ENCODE measurements around the gene SYTL2.

The SYTL2 gene

DNA sequence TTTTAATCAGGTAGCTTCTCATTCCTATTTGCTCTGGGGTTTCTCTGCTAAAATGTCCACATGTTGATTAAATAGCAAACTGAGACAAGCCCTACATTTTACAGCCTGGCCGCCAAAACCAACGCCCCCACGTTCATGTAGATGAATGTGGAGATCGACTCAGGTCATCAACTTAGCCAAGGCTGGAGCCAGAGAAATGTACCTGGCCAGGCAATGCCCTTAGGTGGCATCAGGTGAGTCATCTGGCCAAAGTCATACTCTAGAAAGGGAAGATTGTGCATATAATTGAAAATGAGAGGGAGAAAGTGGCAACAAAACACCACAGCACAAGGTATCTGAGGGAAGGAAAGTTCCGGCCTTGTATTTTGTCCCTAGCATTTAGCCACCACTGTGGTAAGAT lies 87.9 kb downstream of the SYTL2 start:
- DNase-seq, result no peak

DNA sequence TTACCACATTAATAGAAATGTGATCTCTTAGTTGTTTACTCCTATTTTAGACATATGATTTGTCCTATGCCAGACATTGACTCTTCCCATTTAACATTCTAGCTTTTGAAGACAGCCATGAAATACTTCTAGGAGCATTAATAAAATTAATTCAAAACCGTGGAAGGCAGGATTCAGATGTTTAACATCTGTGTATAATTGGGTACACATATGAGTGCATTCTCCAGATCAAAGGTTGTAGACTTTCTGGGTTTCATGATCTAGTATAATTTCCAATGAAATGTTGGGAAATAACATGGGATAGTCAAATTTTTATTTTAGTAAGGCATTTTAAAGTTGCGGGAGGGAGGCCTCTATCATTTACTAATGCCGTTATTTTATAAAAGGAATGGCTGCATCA lies 89.8 kb downstream of the SYTL2 start:
- DNase-seq, result no peak

DNA sequence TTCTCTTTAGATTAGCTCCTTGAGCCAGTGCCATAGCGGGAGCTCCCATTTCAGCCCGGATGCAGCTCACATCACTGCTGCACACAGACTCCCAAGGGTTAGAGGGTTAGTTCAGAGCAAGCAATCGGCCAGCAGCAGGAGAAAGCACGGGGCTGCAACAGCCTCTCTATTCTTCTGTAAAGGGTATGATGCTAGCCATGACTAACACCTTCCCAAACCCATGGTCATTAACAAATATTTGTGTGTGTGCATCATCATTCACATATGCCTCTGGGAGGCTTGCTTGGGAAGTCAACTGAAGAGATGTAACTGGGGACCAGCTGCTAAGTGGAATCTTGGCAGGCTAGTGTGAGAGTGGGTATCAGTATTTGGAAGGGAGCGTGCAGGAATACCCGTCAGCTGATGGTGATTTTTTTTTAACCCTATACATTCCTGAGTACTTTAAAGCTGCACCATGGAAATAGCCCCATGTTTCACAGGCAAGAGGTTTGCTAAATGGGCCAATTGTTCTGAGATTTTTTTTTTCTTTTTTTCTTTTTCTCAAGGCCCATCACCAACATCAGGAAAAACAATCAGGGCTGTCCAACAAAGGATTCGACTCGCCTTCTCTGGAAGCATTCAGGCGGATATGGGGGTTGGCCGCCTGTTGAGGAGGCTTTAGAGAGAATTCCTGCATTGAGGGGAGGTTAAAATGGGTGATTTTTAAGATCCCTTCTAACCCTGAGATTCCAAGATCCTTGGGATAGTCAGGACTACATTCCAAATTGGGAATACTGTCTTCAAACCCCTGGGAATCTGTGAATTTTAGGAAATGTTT lies 91.7 kb downstream of the SYTL2 start:
- no peak for DNase-seq

DNA sequence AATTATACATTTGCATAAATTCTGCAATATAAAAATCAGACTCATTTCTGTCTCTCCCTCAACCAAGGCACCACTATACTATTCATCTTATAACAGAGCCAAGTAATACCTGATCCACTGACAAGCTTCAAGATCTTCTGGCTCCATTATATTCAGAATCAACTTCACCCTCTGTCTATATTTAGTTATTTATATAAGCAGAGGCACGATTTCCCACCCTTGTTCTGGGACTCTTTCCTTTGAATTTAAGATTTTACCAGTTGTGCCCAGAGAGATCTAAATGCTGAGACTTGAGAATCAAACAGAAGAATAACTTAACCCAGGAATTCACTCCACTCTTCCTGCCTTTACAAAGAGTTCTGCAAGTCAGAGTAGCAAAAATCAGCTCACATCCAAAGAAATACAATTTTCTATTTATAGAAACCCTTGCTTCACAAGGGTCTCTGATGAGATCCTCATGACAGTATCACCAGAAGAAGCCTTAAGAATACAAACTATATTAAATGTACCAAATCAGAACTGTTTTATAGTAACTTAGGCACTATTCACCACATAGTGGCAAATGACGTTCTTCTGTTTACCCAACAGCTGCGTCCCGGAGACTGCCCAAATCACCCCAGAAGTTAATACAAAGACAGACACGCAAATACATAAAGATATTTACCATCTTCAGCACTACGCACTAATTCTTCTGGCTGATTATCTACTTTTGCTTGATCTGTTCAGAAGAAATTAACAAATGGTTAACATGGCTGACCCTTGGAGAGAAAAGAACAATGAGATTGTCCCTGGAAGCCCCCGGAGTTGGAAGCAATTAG lies 92.6 kb downstream of the SYTL2 start:
- no peak for DNase-seq

- no peak for DNase-seq
Observed at GRCh38 chr11:85717429-85717828, 93.5 kb downstream of the SYTL2 start.

DNA sequence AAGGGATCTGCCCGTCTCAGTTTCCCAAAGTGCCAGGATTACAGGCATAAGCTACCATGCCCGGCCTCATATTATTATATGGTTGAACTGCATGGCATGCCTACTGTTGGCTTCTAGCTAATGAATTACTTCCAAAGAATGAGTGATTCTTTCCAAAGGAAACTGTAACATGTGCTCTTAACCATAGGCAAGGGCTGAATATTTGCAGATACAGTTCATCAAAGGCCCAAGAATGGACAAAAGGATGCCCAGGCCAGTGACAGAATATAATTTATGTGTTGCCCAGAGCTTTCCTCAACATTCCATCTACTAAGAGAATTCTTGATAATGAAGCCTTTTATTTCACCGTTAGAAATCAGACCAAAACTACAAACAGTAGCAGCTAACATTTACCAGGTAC lies 98.0 kb downstream of the SYTL2 start:
- DNase-seq, result no peak

DNA sequence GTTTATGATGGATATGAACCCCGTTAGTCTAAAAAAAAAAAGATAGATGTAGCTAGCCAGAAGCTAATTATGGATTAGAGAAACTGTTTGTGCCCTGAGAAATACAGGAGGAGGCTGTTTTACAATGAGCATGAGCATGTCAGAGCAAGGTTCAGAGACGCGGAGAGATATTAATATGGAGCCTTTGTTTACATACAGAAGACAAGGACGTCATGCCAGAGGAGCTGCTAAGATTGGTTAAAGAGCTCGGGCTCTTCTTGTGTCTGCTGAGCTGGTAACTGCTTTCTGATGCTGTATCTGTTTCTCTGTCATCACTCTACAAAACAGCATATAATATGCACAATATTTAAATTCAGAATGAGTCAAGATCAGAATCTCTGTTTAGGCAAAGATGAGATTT lies 100.0 kb downstream of the SYTL2 start:
- no peak for DNase-seq

- DNase-seq, result no peak
Observed at GRCh38 chr11:85709941-85710702, 100.8 kb downstream of the SYTL2 start.

DNA sequence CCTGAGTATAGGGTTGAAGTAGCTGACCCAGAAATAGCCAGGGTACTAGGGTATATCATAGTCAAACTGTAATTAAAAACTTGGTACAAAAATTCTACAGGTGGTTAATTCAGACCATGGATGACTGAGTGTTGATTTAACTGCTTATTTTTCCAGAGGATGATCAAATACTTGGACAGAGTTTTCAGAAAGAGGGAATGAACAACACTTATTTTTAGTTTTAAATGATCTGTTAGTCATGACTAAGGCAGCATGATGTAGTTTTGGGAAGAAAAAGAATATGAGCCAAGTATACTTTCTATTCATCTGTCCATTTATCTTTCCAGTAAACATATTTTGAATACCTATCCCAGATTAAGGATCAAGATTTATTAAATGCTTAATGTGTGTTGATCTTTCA lies 105.1 kb downstream of the SYTL2 start:
- no peak for DNase-seq

GRCh38 chr11:85704967-85705366 lies 106.0 kb downstream of the SYTL2 start:
- DNase-seq, result no peak

DNA sequence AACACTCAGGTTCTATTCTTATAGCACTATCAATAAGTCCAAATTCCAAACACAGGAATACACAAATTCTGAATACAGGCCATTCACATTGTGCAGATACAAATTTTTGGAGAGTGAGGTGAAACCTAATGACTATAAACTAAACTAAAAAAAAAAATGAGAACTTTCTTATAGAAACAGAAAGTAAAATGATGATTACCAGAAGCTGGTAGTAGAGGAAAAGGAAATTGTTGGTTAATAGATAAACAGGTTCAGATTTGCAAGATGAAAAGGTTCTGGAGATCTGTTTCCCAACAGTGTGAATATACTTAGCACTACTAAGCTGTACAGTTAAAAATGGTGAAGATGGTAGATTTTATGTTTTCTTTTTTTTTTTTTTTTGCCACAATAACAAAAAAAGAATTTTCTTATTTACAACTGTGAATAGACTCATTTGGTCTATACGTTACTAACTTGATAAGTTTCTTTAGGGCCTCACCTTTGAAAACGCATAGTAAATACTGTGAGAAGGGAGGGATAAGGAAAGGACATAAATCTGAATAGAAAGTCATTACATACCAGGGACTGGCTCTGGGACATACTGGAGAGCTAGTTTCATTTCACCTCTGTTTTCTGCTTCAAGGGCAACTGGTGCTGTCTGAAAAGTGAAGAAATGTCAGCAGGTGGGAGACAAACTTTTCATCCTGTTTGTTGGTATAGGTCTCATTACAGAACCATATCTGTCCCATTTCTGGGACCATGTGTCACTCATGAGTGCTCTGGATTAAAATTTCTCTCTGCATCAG lies 110.8 kb downstream of the SYTL2 start:
- DNase-seq, result no peak

GRCh38 chr11:85698195-85698594 lies 112.7 kb downstream of the SYTL2 start:
- DNase-seq, result no peak

DNA sequence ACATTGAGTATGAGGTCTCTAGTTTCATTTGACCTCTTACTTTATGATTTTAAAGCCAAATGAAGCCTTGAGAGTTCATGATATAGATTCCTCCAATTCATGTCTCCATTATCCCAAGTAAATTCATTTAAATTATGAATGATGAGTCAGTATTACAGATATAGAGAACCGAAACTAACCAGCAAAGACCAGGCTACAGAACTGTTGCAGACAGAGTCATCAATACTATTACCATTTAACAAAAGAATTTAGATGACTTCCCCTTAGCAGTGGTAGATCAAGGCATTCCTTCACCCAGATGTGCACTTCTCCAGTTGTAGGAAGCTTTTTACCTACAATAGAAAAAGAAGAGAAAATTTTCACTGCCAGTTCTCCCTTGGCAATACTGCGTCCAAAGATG lies 113.2 kb downstream of the SYTL2 start:
- DNase-seq, result no peak

DNA sequence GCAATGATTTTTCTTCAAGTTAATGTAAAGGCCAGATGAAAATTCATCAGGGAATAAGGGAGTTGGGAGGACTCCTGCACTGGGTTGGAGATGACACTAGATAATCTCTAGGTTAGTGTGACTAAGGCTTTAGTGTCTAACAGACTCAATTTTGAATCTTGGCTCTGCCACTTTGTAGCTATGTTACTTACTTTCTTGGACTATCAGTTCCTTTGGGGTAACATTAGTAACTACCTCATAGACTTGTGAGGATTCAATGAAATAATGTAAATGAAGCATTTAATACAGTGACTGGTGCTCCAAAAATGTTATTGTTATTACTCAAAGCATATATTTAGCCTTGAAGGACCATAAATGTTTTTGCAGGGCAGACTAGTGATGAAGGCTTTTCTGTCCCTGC lies 115.4 kb downstream of the SYTL2 start:
- no peak for DNase-seq

GRCh38 chr11:85694385-85694980 lies 116.5 kb downstream of the SYTL2 start:
- peak; percentile 33 to 59 for DNase-seq

GRCh38 chr11:85685820-85686459 lies 125.0 kb downstream of the SYTL2 start, which contains the start of gene CCDC89:
CCDC89 (minus strand) TSS chr11:85686195; CDS start chr11:85686130, 65 bp downstream.
- no peak for DNase-seq

DNA sequence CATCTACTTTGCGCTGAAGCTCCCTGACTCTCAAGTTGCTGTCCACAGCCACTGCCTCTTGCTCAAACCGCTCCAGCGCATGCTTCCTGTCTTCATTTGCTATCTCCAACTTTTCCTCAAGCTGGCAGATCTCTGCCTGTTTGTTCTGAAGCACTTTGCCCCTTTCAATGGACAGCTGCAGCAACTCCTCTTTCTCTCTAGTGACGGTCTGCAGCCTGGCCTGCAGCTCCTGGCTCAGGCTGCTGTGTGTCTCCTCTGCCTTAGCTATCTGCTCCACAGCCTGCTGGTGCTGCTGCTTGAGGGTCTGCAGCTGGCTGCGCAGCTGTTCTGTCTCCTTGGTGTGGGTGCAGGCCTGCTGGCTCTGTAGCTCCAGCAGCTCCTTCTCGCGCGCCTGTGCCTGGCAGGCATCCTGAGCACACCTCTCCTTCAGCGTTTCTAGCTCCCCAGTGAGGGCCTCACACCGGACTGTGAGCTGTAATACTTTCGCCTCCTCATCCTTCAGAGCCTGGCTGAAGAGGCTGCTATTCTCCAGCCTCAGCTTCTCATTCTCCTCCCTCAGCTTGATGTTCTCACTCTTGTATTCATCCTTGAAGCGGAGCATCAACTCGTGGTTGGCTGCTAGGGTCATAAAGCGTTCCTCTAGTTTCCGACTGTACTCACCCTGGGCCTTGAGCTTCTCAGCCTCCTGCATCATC lies 125.7 kb downstream of the SYTL2 start:
- DNase-seq, result no peak

GRCh38 chr11:85682330-85683305 lies 128.3 kb downstream of the SYTL2 start:
- DNase-seq, result no peak

DNA sequence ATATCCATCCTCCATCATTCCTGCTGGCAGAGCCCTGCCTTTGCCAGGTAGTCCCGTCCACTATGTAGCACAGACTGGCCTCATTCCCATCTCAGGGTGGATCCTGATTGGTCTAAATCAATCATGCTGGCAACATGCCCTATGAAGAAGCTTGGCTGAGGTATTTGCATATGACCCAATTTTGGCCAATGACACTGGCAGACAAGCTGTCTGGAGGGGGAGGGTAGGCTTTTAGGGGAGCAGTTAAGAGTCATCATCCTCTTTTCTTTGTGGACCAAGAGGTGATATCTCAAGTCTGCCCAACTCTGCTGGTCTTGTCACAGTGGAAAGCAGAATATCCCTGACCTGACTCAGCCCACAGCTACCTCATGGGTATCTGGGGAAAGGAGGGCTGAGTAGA lies 130.0 kb downstream of the SYTL2 start:
- no peak for DNase-seq

DNA sequence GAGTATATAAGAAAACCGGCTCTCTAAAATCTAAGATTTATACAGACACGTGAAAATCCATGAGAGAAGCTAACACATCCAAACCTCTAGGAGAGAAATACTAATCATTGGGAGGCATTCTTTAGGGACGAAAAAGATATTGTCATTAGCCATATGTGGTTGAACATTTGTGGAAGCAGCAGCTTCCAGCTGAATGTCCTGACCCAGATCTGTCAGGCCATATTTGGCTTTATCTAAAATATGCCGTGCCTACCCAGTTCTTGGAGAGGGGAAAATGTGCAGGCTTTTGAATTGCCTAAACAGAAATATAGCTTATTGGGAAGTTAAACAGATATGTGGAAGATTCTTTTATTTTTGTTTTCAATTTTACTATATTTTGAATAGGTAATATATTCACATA lies 131.4 kb downstream of the SYTL2 start:
- no peak for DNase-seq

All from Kasumi-1 (cell line).